Osteoblast (primary cell): ENCODE measurements around the gene FOXO3B. TPM values are rescaled to one million over a fixed set of nuclear protein-coding genes. Genes with fewer than 3 reads are reported as not detected.
A peak's percentile ranks its signal among the peaks of the same experiment; 100 is the strongest.
"Not testable (repeated sequence)": the region's sequence is repeated elsewhere in the genome, so short reads cannot be mapped to it uniquely, and the experiment has no call there.

Experiments
- DNase-seq: peaks from one replicate; pipeline ENCODE4 v3.0.0; 2011; ENCODE audit warnings: low spot score, mixed read lengths; ENCODE audit not compliant: insufficient read length; ENCODE audit errors: missing footprints
- H2AFZ ChIP-seq: 2 replicates; pipeline ENCODE4 v1.6.0; 2011; ENCODE audit warnings: mild to moderate bottlenecking, low read length
- H3K27ac ChIP-seq: 2 replicates; pipeline ENCODE4 v1.5.1; 2011; ENCODE audit warnings: mild to moderate bottlenecking, low read depth, low read length, moderate library complexity
- H3K27me3 ChIP-seq: 2 replicates; pipeline ENCODE4 v1.6.0; 2012; ENCODE audit warnings: mild to moderate bottlenecking, control low read depth, inconsistent platforms, low read length, moderate library complexity; ENCODE audit not compliant: insufficient read depth
- H3K36me3 ChIP-seq: 2 replicates; pipeline ENCODE4 v1.5.1; 2011; ENCODE audit warnings: mild to moderate bottlenecking, low read length, control low read depth, moderate library complexity; ENCODE audit not compliant: insufficient read depth
- H3K4me1 ChIP-seq: 2 replicates; pipeline ENCODE4 v1.5.1; 2011; ENCODE audit warnings: mild to moderate bottlenecking, low read length, control low read depth, moderate library complexity; ENCODE audit not compliant: insufficient read depth
- H3K4me2 ChIP-seq: 2 replicates; pipeline ENCODE4 v1.6.0; 2011; ENCODE audit warnings: mild to moderate bottlenecking, low read length; ENCODE audit not compliant: insufficient read depth
- H3K4me3 ChIP-seq: fragments of 200-600 bp; sonication (generic); 3 replicates; pipeline ENCODE4 v1.5.1; 2012; ENCODE audit warnings: mild to moderate bottlenecking, low read length, inconsistent platforms; ENCODE audit not compliant: insufficient read depth
- H3K79me2 ChIP-seq: 2 replicates; pipeline ENCODE4 v1.6.0; 2012; ENCODE audit warnings: mild to moderate bottlenecking, low read length, control low read depth, inconsistent platforms; ENCODE audit not compliant: insufficient read depth
- H3K9me3 ChIP-seq: 2 replicates; pipeline ENCODE4 v1.5.1; 2011; ENCODE audit warnings: low read depth, low read length, control low read depth
- H4K20me1 ChIP-seq: 2 replicates; pipeline ENCODE4 v1.6.0; 2012; ENCODE audit warnings: mild to moderate bottlenecking, low read length, control low read depth; ENCODE audit not compliant: insufficient read depth
- total RNA-seq: library from RNA; depleted of rRNA; stranded (reverse); fragments of >200 nt; gene quantifications from 2 replicates; pipeline ENCODE4 v1.2.3, GENCODE V29; 2012

FOXO3B gene
- total RNA-seq, 1 donor = 8.7 TPM

DNA sequence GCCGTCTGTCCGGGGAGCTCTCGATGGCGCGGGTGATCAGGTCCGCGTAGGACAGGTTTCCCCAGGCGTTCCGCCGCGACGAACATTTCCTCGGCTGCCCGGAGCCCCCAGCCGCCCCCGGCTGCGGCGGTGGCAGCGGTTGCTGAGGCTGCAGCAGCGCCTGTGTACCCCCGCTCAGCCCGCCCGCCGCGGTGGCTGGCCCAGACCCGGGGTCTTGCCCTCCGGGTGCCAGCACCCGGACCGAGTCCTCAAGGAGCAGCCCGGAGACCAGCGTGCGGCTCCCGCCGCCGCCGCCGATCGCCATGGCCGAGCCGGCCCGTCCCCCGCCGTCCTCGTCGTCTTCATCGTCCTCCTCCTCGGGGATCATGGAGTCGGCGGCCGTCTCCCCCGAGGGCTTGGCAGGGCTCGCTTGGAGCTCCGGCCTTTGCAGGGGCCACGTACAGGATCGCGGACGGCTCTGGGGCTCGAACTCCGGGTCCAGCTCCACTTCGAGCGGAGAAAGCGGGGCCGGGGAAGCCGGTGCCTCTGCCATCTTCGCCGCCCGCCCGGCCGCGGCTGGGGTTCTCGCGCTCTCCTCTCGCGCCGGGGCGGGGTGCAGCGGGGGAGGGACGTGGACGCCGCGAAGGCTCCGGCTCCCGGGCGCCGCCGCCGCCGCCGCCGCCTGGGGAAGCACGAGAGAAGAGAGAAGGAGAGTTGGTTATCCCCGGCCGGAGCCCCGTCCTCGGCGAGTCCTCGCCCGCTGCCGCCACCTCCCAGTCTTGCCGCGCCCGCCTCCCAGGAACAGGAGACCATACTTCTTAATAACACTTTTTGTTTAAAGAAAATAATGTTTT, 9.5 kb downstream of the FOXO3B start:
- DNase-seq, H3K9me3 ChIP-seq, H3K27me3 ChIP-seq: not testable (repeated sequence)

DNA sequence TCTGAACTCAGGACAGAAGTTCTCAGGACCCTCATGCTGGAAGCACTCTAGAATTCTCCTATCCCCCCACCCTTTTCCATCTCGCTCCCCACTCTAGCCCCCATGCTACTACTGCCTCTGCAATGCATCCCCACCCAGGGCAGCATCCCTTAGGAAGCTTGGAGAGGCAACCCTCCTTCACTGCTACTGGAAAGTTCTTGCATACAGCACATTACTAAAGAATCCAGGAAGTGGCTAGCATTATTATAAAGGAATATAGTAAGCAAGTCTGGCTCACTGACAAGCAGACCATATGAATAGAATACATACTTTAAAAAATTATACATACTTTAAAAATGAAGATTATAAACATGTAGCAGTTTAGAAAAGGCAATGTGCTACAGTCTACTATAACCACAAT, 13.5 kb downstream of the FOXO3B start:
- not testable (repeated sequence) for H4K20me1 ChIP-seq, H2AFZ ChIP-seq, H3K27me3 ChIP-seq, H3K4me2 ChIP-seq, DNase-seq, H3K27ac ChIP-seq, H3K4me3 ChIP-seq, H3K79me2 ChIP-seq, H3K4me1 ChIP-seq, H3K9me3 ChIP-seq
- H3K36me3 ChIP-seq = peaks cover 14% of the 10 kb centered on the region

More for the DNA sequence above, 9.5 kb downstream of the FOXO3B start:
- H3K4me3 ChIP-seq, H2AFZ ChIP-seq, H4K20me1 ChIP-seq, H3K4me2 ChIP-seq, H3K4me1 ChIP-seq, H3K27ac ChIP-seq, H3K79me2 ChIP-seq: not testable (repeated sequence)
- H3K36me3 ChIP-seq = peaks cover 17% of the 10 kb centered on the region

DNA sequence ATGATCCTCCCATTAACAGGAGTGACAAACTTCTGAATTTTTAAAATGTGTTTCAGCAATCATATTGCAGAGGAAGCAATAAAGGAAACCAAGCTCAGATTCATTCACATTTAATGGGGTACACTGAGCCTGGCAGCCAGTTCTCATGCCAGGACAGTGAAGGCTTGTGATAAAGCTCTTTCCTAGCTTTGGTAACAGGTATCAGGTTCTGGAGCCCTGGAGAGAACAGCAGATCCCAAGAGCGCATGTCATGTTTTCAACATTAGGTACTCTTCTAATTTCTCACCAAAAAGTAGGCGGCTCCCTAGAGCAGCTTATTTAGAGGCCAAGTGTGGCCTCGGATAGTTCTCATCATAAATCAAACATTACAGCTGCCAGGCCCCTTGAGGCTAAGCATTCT, 14.6 kb downstream of the FOXO3B start:
- H3K36me3 ChIP-seq = peaks cover 11% of the 10 kb centered on the region
- not testable (repeated sequence) for DNase-seq, H3K4me3 ChIP-seq, H3K27me3 ChIP-seq, H4K20me1 ChIP-seq, H2AFZ ChIP-seq, H3K79me2 ChIP-seq, H3K9me3 ChIP-seq, H3K4me1 ChIP-seq, H3K27ac ChIP-seq, H3K4me2 ChIP-seq

DNA sequence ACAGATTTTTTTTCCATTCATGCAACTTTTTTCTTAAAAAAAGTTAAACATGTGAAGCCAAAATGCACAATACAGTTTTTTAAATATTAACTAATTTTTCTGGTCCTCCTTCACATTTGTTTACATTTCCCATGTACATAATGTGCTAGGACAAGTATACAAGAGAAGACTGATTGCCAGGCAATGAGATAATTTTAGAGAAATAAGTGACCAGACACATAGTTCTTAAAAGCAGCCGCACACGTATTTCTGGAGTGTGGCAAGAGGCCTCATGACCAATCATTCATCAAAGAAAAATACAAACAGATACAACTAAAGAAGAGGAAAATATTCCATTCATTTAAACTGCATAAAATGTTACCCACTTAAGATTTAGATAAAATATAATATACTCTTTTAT, 15.8 kb downstream of the FOXO3B start:
- H3K4me3 ChIP-seq = not testable (repeated sequence)

DNA sequence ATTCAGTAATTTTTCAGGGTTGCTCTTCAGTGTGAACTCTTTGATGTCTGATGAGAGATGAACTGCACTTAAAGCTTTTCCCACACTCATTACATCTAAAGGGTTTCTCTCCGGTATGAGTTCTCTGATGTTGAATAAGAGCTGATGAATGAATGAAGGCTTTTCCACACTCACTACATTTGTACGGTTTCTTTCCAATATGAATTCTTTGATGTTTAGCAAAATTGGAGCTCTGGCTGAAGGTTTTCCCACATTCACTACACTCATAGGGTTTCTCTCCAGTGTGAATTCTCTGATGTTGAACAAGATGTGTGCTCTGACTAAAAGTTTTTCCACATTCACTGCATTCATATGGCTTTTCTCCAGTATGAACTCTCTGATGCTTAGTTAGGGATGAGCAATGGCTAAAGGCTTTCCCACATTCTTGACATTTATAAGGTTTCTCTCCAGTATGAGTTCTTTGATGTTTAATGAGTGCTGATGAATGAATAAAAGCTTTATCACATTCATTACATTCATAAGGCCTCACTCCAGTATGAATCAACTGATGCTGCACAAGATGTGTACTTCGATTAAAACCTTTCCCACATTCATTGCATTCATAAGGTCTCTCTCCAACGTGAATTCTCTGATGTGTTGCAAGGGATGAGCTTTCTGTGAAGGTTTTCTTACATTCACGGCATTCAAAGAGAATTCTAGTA, 20.0 kb downstream of the FOXO3B start:
- not testable (repeated sequence) for DNase-seq, H3K27me3 ChIP-seq, H2AFZ ChIP-seq, H3K9me3 ChIP-seq, H3K79me2 ChIP-seq, H3K4me3 ChIP-seq, H3K4me1 ChIP-seq, H3K4me2 ChIP-seq, H4K20me1 ChIP-seq, H3K27ac ChIP-seq, H3K36me3 ChIP-seq

More for the DNA sequence above, 15.8 kb downstream of the FOXO3B start:
- H3K36me3 ChIP-seq, H4K20me1 ChIP-seq, DNase-seq, H3K4me1 ChIP-seq, H3K4me2 ChIP-seq, H2AFZ ChIP-seq, H3K27ac ChIP-seq, H3K79me2 ChIP-seq, H3K27me3 ChIP-seq, H3K9me3 ChIP-seq: not testable (repeated sequence)

DNA sequence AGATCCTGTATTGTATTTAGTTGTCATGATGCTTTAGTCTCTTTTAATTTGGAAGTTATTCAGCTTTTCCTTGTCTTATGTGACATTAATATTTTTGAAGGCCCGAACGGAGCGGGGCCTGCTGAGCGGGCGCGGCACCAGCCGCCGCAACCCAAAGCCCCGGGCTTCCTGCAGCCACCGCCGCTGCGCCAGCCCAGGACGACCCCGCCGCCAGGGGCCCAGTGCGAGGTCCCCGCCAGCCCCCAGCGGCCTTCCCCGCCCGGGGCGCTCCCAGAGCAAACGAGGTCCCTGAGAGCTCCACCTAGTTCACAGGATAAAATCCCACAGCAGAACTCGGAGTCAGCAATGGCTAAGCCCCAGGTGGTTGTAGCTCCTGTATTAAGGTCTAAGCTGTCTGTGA, 32.0 kb downstream of the FOXO3B start:
- H3K4me2 ChIP-seq, H3K36me3 ChIP-seq, H3K4me3 ChIP-seq, H3K4me1 ChIP-seq, H3K9me3 ChIP-seq, H3K79me2 ChIP-seq, H2AFZ ChIP-seq, H4K20me1 ChIP-seq, H3K27me3 ChIP-seq, H3K27ac ChIP-seq, DNase-seq: not testable (repeated sequence)

DNA sequence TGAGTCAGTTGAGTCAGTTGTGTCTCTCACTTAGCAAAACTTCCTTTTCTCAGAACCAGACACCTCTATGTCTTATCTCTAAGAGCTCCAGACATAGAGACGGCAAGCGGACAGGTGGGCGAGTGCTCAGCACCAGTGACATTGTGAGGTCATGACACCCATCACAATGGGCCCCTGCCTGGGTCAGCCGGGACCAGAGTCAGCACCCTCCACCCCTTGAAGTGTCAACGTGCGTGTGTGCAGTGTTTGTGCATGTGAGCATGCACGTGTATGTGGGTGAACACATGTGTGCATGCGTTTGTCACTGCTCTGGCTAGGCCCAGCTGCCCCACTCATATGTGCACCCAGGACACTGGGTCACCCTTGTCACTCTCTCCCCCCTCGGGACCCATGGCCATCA, 37.8 kb downstream of the FOXO3B start, which contains the start of gene TBC1D28:
Gene TBC1D28 (minus strand): TSS at position 101 of the 400 bp plus-strand sequence. CDS start 3,039 bp downstream, outside the sequence.
- not testable (repeated sequence) for H3K79me2 ChIP-seq, H2AFZ ChIP-seq, H3K4me1 ChIP-seq, H3K36me3 ChIP-seq, H3K4me2 ChIP-seq, H3K9me3 ChIP-seq, H3K4me3 ChIP-seq, H4K20me1 ChIP-seq, H3K27me3 ChIP-seq, H3K27ac ChIP-seq
- peak; percentile 25 for DNase-seq

DNA sequence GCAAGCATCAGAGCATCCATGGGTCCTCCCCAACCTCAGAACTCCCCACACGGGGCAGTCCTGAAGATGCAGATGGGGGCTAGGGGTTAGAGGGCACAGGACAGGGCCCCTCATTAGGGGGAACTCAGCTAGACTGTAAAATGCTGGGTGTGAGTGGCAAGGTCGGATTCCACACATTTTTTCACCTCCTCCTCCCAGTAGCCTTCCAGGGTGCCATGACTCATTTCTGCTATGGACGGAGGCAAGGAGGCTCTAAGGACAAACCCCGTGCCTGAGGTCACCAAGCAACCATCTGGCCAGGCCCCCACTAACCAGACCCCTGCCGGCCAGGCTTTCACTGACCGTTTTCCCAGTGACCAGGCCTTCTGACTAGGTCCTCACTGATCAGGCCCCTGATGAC, 39.0 kb downstream of the FOXO3B start:
- H3K27ac ChIP-seq, H3K27me3 ChIP-seq, DNase-seq, H4K20me1 ChIP-seq, H3K4me1 ChIP-seq, H2AFZ ChIP-seq, H3K79me2 ChIP-seq, H3K4me2 ChIP-seq, H3K36me3 ChIP-seq, H3K4me3 ChIP-seq, H3K9me3 ChIP-seq: not testable (repeated sequence)

DNA sequence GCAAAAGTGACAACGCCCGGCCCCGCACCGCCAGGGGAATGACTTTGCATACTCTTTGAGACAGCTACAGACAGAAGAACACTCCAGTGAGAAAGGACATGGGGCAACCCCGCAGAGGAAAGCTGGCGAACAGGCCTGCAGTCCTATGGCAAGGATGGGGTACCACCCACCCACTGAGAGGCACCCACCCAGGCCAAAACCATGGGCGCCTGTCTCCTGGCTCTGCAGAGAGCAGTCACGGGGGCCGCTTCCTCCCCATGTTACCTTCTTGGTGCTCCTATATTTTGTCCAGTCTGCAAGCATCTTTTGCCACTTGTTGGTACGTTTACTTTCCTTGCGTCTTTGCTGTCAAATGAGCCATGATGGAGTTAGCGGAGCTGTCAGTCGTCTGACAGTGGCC, 43.8 kb downstream of the FOXO3B start:
- not testable (repeated sequence) for H4K20me1 ChIP-seq, H3K4me2 ChIP-seq, H3K27me3 ChIP-seq, H3K4me3 ChIP-seq, H3K27ac ChIP-seq, H3K9me3 ChIP-seq, H3K79me2 ChIP-seq, H2AFZ ChIP-seq, H3K36me3 ChIP-seq, H3K4me1 ChIP-seq
- DNase-seq = peak; percentile 67
